ENCODE results near the gene THBD. TPM values are rescaled to one million over a fixed set of nuclear protein-coding genes. Genes with fewer than 3 reads are reported as not detected.

Gene THBD
- total and polyA plus RNA-seq, 2 experiments from 2014 or later: 0.10 to 0.97 TPM

DNA sequence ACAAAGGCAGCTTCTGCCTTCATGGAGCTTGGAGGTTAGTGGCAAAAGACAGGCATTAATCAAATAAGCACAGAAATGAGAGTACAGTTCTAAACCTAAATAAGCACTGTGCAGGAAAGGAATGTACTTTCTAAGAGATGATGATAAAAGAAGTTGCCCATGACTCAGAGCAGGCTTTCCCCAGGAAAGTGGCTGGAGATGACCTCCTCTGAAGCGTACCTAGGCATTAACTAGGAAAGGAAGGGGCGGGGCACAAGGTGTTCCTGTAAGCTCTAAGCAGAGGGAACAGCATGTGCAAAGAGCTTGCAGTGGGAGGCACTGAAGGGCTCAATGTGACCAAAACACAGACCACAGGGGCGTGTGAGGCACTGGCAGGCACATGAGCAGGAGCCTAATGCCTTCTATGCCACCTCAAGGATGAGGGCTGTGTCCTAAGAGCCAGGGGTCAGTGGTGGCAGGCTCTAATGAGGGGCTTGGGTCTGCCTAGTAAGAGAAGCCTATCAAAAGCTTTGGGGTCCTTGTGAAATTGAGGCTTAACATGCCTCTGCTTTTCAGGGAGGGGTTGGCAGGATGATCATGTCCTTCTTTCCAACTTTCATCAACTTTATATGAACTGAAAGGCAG is 9.5 kb downstream of the THBD start (continued):
- TF ChIP-seq, protein P1, sequence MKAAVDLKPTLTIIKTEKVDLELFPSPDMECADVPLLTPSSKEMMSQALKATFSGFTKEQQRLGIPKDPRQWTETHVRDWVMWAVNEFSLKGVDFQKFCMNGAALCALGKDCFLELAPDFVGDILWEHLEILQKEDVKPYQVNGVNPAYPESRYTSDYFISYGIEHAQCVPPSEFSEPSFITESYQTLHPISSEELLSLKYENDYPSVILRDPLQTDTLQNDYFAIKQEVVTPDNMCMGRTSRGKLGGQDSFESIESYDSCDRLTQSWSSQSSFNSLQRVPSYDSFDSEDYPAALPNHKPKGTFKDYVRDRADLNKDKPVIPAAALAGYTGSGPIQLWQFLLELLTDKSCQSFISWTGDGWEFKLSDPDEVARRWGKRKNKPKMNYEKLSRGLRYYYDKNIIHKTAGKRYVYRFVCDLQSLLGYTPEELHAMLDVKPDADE (IDR thresholded peaks at IDR 0.05): no peak
- no peak for TF ChIP-seq STAT1 (IDR thresholded peaks at IDR 0.05; ENCODE audit: unreplicated experiment)
- no peak for TF ChIP-seq NANOG (IDR thresholded peaks at IDR 0.05; ENCODE audit: borderline replicate concordance)
- no peak for TF ChIP-seq CREB1 (CRISPR knock-in tag; IDR thresholded peaks at IDR 0.05; ENCODE audit: low read depth)
- TF ChIP-seq ZNF114 (CRISPR knock-in tag; IDR thresholded peaks at IDR 0.05): no peak
- TF ChIP-seq, protein P2, sequence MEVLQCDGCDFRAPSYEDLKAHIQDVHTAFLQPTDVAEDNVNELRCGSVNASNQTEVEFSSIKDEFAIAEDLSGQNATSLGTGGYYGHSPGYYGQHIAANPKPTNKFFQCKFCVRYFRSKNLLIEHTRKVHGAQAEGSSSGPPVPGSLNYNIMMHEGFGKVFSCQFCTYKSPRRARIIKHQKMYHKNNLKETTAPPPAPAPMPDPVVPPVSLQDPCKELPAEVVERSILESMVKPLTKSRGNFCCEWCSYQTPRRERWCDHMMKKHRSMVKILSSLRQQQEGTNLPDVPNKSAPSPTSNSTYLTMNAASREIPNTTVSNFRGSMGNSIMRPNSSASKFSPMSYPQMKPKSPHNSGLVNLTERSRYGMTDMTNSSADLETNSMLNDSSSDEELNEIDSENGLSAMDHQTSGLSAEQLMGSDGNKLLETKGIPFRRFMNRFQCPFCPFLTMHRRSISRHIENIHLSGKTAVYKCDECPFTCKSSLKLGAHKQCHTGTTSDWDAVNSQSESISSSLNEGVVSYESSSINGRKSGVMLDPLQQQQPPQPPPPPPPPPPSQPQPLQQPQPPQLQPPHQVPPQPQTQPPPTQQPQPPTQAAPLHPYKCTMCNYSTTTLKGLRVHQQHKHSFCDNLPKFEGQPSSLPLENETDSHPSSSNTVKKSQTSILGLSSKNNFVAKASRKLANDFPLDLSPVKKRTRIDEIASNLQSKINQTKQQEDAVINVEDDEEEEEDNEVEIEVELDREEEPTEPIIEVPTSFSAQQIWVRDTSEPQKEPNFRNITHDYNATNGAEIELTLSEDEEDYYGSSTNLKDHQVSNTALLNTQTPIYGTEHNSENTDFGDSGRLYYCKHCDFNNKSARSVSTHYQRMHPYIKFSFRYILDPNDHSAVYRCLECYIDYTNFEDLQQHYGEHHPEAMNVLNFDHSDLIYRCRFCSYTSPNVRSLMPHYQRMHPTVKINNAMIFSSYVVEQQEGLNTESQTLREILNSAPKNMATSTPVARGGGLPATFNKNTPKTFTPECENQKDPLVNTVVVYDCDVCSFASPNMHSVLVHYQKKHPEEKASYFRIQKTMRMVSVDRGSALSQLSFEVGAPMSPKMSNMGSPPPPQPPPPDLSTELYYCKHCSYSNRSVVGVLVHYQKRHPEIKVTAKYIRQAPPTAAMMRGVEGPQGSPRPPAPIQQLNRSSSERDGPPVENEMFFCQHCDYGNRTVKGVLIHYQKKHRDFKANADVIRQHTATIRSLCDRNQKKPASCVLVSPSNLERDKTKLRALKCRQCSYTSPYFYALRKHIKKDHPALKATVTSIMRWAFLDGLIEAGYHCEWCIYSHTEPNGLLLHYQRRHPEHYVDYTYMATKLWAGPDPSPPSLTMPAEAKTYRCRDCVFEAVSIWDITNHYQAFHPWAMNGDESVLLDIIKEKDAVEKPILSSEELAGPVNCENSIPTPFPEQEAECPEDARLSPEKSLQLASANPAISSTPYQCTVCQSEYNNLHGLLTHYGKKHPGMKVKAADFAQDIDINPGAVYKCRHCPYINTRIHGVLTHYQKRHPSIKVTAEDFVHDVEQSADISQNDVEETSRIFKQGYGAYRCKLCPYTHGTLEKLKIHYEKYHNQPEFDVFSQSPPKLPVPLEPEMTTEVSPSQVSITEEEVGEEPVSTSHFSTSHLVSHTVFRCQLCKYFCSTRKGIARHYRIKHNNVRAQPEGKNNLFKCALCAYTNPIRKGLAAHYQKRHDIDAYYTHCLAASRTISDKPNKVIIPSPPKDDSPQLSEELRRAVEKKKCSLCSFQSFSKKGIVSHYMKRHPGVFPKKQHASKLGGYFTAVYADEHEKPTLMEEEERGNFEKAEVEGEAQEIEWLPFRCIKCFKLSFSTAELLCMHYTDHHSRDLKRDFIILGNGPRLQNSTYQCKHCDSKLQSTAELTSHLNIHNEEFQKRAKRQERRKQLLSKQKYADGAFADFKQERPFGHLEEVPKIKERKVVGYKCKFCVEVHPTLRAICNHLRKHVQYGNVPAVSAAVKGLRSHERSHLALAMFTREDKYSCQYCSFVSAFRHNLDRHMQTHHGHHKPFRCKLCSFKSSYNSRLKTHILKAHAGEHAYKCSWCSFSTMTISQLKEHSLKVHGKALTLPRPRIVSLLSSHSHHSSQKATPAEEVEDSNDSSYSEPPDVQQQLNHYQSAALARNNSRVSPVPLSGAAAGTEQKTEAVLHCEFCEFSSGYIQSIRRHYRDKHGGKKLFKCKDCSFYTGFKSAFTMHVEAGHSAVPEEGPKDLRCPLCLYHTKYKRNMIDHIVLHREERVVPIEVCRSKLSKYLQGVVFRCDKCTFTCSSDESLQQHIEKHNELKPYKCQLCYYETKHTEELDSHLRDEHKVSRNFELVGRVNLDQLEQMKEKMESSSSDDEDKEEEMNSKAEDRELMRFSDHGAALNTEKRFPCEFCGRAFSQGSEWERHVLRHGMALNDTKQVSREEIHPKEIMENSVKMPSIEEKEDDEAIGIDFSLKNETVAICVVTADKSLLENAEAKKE (CRISPR knock-in tag; IDR thresholded peaks at IDR 0.05): no peak
- no peak for TF ChIP-seq EZH2phosphoT487 (IDR thresholded peaks at IDR 0.05; ENCODE audit: unreplicated experiment)

DNA sequence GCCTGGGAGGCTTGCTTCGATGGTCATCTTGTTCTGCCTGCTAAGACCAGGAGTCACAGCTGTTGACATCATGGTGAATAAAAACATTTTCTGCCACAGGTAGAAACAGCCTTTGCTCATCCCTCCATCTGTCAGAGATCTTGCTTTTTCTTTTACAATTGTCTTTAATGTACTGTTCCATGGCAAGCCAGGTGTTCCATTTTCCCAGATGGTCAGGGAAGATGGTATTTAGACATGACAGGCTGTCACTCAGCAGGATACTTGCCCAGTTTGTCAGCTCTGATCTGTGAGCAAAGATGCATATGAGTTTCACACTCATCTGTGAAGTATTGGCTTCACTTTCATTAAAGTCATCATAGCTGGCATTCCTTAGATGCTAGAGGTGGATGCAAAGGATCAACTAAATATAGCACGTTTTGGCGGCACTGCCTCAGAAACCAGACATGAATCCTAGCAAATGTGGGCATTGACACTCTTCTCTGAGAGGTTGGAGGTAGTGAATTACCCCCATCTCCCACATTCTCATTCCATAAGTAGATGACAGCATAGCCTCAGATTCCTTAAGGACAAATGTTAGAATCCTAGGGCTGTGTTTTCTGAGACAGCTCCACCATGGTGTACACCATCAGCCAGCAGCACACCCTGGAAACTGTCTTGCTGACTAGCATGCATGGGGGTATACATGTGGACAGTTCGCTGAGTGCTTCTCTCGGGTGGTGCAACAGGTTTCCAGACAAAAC is 10.2 kb downstream of the THBD start:
- no peak overlapping the region for H3K27ac ChIP-seq (ENCODE audit: low read depth)
- H3K36me3 ChIP-seq (ENCODE audit: insufficient read depth): no peaks in the 10 kb centered on the region
- peaks cover 25% of the 10 kb centered on the region for H3K4me1 ChIP-seq (ENCODE audit: insufficient read depth)
- H3F3A ChIP-seq (replicated peaks; ENCODE audit: low read depth): no peaks in the 10 kb centered on the region
- no peak overlapping the region for H3K4me3 ChIP-seq
- H4K20me1 ChIP-seq (replicated peaks; ENCODE audit: insufficient read depth): no peaks in the 10 kb centered on the region
- ATAC-seq: no peak
- no peak overlapping the region for H3K4me2 ChIP-seq
- Mint-ChIP-seq H3K4me1 (peaks cover 36% of the 10 kb centered on the region), H3K36me3 (ENCODE audit: low read depth) (no peaks in the 10 kb centered on the region), H3K27me3 (ENCODE audit: insufficient read depth, low read depth, poor library complexity) (peaks cover 42% of the 10 kb centered on the region), H3K27ac (no peak overlapping the region), H3K4me3 (no peak overlapping the region), H3K9me3 (no peaks in the 10 kb centered on the region)
- H3K79me2 ChIP-seq (replicated peaks; ENCODE audit: insufficient read depth): no peaks in the 10 kb centered on the region
- H3K9me2 ChIP-seq (ENCODE audit: insufficient read depth): peaks cover 5% of the 10 kb centered on the region; the same call in 1 of the 2 replicates
- H2AFZ ChIP-seq: no peak overlapping the region
- H3K27me3 ChIP-seq (ENCODE audit: insufficient read depth): peaks cover 54% of the 10 kb centered on the region
- DNase-seq (ENCODE audit: low spot score): no peak
- TF ChIP-seq EZH2phosphoT487 (IDR thresholded peaks at IDR 0.05; ENCODE audit: unreplicated experiment) (no peak), POLR2AphosphoS5 (IDR thresholded peaks at IDR 0.05; ENCODE audit: low read depth) (no peak), JUNB (IDR thresholded peaks at IDR 0.05; ENCODE audit: unreplicated experiment) (no peak), EZH2 (IDR thresholded peaks at IDR 0.05; ENCODE audit: low read depth, unreplicated experiment) (no peak)
- TF ChIP-seq, protein P3, sequence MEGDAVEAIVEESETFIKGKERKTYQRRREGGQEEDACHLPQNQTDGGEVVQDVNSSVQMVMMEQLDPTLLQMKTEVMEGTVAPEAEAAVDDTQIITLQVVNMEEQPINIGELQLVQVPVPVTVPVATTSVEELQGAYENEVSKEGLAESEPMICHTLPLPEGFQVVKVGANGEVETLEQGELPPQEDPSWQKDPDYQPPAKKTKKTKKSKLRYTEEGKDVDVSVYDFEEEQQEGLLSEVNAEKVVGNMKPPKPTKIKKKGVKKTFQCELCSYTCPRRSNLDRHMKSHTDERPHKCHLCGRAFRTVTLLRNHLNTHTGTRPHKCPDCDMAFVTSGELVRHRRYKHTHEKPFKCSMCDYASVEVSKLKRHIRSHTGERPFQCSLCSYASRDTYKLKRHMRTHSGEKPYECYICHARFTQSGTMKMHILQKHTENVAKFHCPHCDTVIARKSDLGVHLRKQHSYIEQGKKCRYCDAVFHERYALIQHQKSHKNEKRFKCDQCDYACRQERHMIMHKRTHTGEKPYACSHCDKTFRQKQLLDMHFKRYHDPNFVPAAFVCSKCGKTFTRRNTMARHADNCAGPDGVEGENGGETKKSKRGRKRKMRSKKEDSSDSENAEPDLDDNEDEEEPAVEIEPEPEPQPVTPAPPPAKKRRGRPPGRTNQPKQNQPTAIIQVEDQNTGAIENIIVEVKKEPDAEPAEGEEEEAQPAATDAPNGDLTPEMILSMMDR (conservative IDR thresholded peaks at IDR 0.05; ENCODE audit: low read depth in 2 of 2): no peak
